Esophagus squamous epithelium (tissue), 5 donors: ENCODE data around the gene ASH1L. TPM values are rescaled to one million over a fixed set of nuclear protein-coding genes. Genes with fewer than 3 reads are reported as not detected.

Experiments used
- DNase-seq: peaks from one replicate; lab custom pipeline; 2025; lab: John Stamatoyannopoulos, UW
- H3K27ac ChIP-seq, 4 donors: fragments of 200-600 bp; sonication (generic); one replicate each; pipeline ENCODE4 v1.5.1; 2016 to 2019; ENCODE audit warnings: mild to moderate bottlenecking in 1 of 4
- H3K27me3 ChIP-seq, 4 donors: fragments of 200-600 bp; sonication (generic); 1 replicate in 3 of 4; 2 replicates in 1 of 4; pipeline versions ENCODE4 v1.5.1 to v1.6.0; 2017 to 2021; ENCODE audit warnings: antibody characterized with exemption in 1 of 4
- H3K36me3 ChIP-seq, 3 donors: fragments of 200-600 bp; sonication (generic); one replicate each; pipeline ENCODE4 v1.5.1; 2016 to 2019
- H3K4me1 ChIP-seq, 3 donors: fragments of 200-600 bp; sonication (generic); one replicate each; pipeline ENCODE4 v1.5.1; 2017 to 2019
- H3K4me3 ChIP-seq, 4 donors: fragments of 200-600 bp; sonication (generic); 1 replicate in 3 of 4; 2 replicates in 1 of 4; pipeline ENCODE4 v1.5.1; 2016 to 2019; ENCODE audit warnings: mild to moderate bottlenecking in 2 of 4, moderate library complexity in 1 of 4
- H3K9me3 ChIP-seq, 3 donors: fragments of 200-600 bp; sonication (generic); one replicate each; pipeline ENCODE4 v1.5.1; 2016 to 2019
- CTCF ChIP-seq, 6 experiments: fragments of 450-650 bp in 4 of 6; fragments of 200-600 bp in 2 of 6; sonication (generic) in 2 of 6; IDR thresholded peaks; one replicate each; pipeline ENCODE4 v1.5.1; 2016 to 2019; ENCODE audit warnings: antibody characterized with exemption in 6 of 6, mild to moderate bottlenecking in 4 of 6, moderate library complexity in 4 of 6
- POLR2A ChIP-seq, 4 donors: fragments of 450-650 bp; IDR thresholded peaks; one replicate each; pipeline ENCODE4 v1.6.1; 2017; ENCODE audit warnings: antibody characterized with exemption in 4 of 4, mild to moderate bottlenecking in 4 of 4, moderate library complexity in 3 of 4
- WGBS, 2 donors: methylation state at CpG; one replicate each; pipeline ENCODE4 v1.1.5; 2018; 5-methylcytosine and 5-hydroxymethylcytosine counted together
- intact Hi-C: fragments of 100-400 bp; cut with DNase I; formaldehyde crosslinking; loops from one replicate; pipeline ENCODE4 v1.15.0; 2022
- total RNA-seq, 4 donors: library from RNA; depleted of rRNA; stranded (reverse); fragments of >200 nt; gene quantifications; one replicate each; pipeline ENCODE4 v1.1.0, GENCODE V29; 2016
- donor health status: DM: yes; HTN: yes; CAD: no.

ASH1L gene
- total RNA-seq, 4 donors from 2014 or later: 27.6 to 57.4 (median 31.2) TPM

- no peak for TF ChIP-seq CTCF (IDR thresholded peaks at IDR 0.05)
- TF ChIP-seq POLR2A (IDR thresholded peaks at IDR 0.05): no peak
- H3K9me3 ChIP-seq: no peaks in the 10 kb centered on the region
- no peak overlapping the region for H3K4me3 ChIP-seq
- no peak overlapping the region for H3K27ac ChIP-seq
- peaks cover 0 to 20% (median 0%) of the 10 kb centered on the region in 3 donors for H3K4me1 ChIP-seq
- intact Hi-C loops: no loop called here
- peaks cover 0 to 61% (median 4%) of the 10 kb centered on the region in 3 donors for H3K36me3 ChIP-seq
- 75 to 82% methylated on average over 1 to 2 of the region's 2 CpGs for WGBS, 2 donors
- DNase-seq: no peak
- H3K27me3 ChIP-seq: no peaks in the 10 kb centered on the region
Measured at GRCh38 chr1:155479205-155479604, 83.4 kb downstream of the ASH1L start.

GRCh38 chr1:155478270-155478852 is 84.2 kb downstream of the ASH1L start:
- H3K4me3 ChIP-seq: no peak overlapping the region
- intact Hi-C loops: no loop called here
- 87 to 92% methylated on average over 6 to 8 of the region's 8 CpGs for WGBS, 2 donors
- H3K27me3 ChIP-seq: no peaks in the 10 kb centered on the region
- DNase-seq: no peak
- H3K4me1 ChIP-seq: peaks cover 0 to 23% (median 0%) of the 10 kb centered on the region in 3 donors
- H3K36me3 ChIP-seq: peaks cover 0 to 61% (median 4%) of the 10 kb centered on the region in 3 donors
- TF ChIP-seq POLR2A (IDR thresholded peaks at IDR 0.05) (no peak), CTCF (IDR thresholded peaks at IDR 0.05) (no peak)
- no peak overlapping the region for H3K27ac ChIP-seq
- no peaks in the 10 kb centered on the region for H3K9me3 ChIP-seq

- 79 to 86% methylated on average over 4 of the region's 5 CpGs for WGBS, 2 donors
- no peak overlapping the region for H3K27ac ChIP-seq
- peaks cover 0 to 6% (median 0%) of the 10 kb centered on the region in 3 donors for H3K4me1 ChIP-seq
- DNase-seq: no peak
- peaks cover 0 to 12% (median 0%) of the 10 kb centered on the region in 3 donors for H3K9me3 ChIP-seq
- H3K4me3 ChIP-seq: no peak overlapping the region
- H3K27me3 ChIP-seq: no peaks in the 10 kb centered on the region
- intact Hi-C loops: no loop called here
- H3K36me3 ChIP-seq: peaks cover 0 to 48% (median 0%) of the 10 kb centered on the region in 3 donors
- TF ChIP-seq POLR2A (IDR thresholded peaks at IDR 0.05) (no peak), CTCF (IDR thresholded peaks at IDR 0.05) (no peak)
Measured at GRCh38 chr1:155474146-155474545, 88.5 kb downstream of the ASH1L start.

- no peak overlapping the region for H3K27ac ChIP-seq
Measured at GRCh38 chr1:155473151-155473821, 89.3 kb downstream of the ASH1L start.

More at GRCh38 chr1:155473151-155473821, 89.3 kb downstream of the ASH1L start:
- no peak overlapping the region for H3K4me3 ChIP-seq
- peaks cover 0 to 12% (median 0%) of the 10 kb centered on the region in 3 donors for H3K9me3 ChIP-seq
- intact Hi-C loops: no loop called here
- no peaks in the 10 kb centered on the region for H3K27me3 ChIP-seq
- peaks cover 0 to 6% (median 0%) of the 10 kb centered on the region in 3 donors for H3K4me1 ChIP-seq
- no peak for DNase-seq
- peaks cover 0 to 39% (median 0%) of the 10 kb centered on the region in 3 donors for H3K36me3 ChIP-seq
- WGBS, 2 donors: 91 to 93% methylated on average over 5 of the region's 5 CpGs
- TF ChIP-seq POLR2A (IDR thresholded peaks at IDR 0.05) (no peak), CTCF (IDR thresholded peaks at IDR 0.05) (no peak)
